Transverse colon (tissue), 4 donors: ENCODE data around the gene PALLD. TPM values are rescaled to one million over a fixed set of nuclear protein-coding genes. Genes with fewer than 3 reads are reported as not detected.

ENCODE experiments used
- DNase-seq: peaks from one replicate; pipeline ENCODE4 v3.0.0-alpha.2; 2019
- H3K27ac ChIP-seq, 4 donors: fragments of 200-600 bp; sonication (generic); 2 replicates each; pipeline ENCODE4 v1.5.1; 2016 to 2018; ENCODE audit warnings: inconsistent platforms in 4 of 4
- H3K27me3 ChIP-seq: fragments of 200-600 bp; sonication (generic); 2 replicates; pipeline ENCODE4 v1.5.1; 2017; ENCODE audit warnings: inconsistent platforms
- H3K36me3 ChIP-seq, 4 donors: fragments of 200-600 bp; sonication (generic); 2 replicates each; pipeline ENCODE4 v1.5.1; 2017 to 2019; ENCODE audit warnings: inconsistent platforms in 4 of 4
- H3K4me1 ChIP-seq, 4 donors: fragments of 200-600 bp; sonication (generic); 2 replicates each; pipeline ENCODE4 v1.5.1; 2017 to 2020; ENCODE audit warnings: inconsistent platforms in 4 of 4
- H3K4me3 ChIP-seq, 4 donors: fragments of 200-600 bp; sonication (generic); 1 replicate in 1 of 4; 2 replicates in 3 of 4; pipeline versions ENCODE4 v1.5.1 to v1.6.1; 2017 to 2019; ENCODE audit warnings: inconsistent platforms in 4 of 4
- H3K9me3 ChIP-seq, 2 donors: fragments of 200-600 bp; sonication (generic); 2 replicates each; pipeline ENCODE4 v1.5.1; 2017 to 2019; ENCODE audit warnings: inconsistent platforms in 2 of 2
- EP300 ChIP-seq: sonication (generic); formaldehyde crosslinking; IDR thresholded peaks from one replicate; pipeline ENCODE4 v1.6.1; 2017; ENCODE audit warnings: antibody characterized with exemption, low read depth
- POLR2A ChIP-seq: fragments of 450-650 bp; IDR thresholded peaks from one replicate; pipeline ENCODE4 v1.6.1; 2016; ENCODE audit warnings: antibody characterized with exemption, mild to moderate bottlenecking, moderate library complexity
- POLR2AphosphoS5 ChIP-seq, 3 donors: sonication (generic); formaldehyde crosslinking; IDR thresholded peaks; one replicate each; pipeline ENCODE4 v1.6.1; 2016; ENCODE audit warnings: antibody characterized with exemption in 3 of 3
- WGBS, 2 donors: methylation state at CpG; one replicate each; pipeline ENCODE4 v1.1.5; 2018; ENCODE audit warnings: low coverage in 1 of 2; 5-methylcytosine and 5-hydroxymethylcytosine counted together
- in situ Hi-C, 4 donors: fragments of 200-750 bp; cut with MboI; loops; one replicate each; pipeline versions ENCODE4 v1.15.0 to v1.15.1; 2017; ENCODE audit warnings: low sequenced_read_pairs in 3 of 4, low pct_ligation_motif_present in 1 of 4, low pct_unique_long_range_greater_than_20kb in 1 of 4
- intact Hi-C: fragments of 100-400 bp; cut with DNase I; formaldehyde crosslinking; loops from one replicate; pipeline ENCODE4 v1.15.1; 2023; ENCODE audit warnings: low total_unique reads
- total RNA-seq, 4 donors: library from RNA; depleted of rRNA; stranded (reverse); fragments of >200 nt; gene quantifications; one replicate each; pipeline ENCODE4 v1.1.0, GENCODE V29; 2016
- TF ChIP-seq, protein P1 (sequence below), 5 experiments: fragments of 200-600 bp in 3 of 5; fragments of 450-650 bp in 2 of 5; sonication (generic) in 3 of 5; IDR thresholded peaks; 1 replicate in 2 of 5; 2 replicates in 3 of 5; pipeline ENCODE4 v1.5.1; 2016 to 2017; ENCODE audit warnings: antibody characterized with exemption in 5 of 5, inconsistent platforms in 3 of 5, mild to moderate bottlenecking in 2 of 5, moderate library complexity in 1 of 5

PALLD gene
- total RNA-seq, 4 donors from 2014 or later: 230 to 309 (median 278) TPM

DNA sequence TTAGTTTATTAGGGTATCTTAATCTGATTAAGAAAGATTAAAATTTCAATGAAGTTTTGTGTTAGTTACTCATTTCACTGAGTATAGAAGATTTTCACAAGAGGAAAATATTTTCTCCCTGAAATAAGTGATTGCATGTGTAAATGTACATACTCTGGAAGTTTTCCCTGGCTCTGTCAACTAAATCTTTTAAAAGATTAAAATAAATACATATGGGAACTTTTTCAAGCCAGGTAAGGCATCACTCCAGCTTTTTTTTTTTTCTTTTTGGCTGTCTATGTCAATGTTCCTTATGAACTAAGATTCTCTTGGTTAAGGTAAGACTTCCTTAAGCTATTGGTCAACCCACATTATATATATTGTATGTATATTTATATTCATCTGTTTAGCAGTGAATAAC is 395.6 kb downstream of the PALLD start:
- Histone ChIP-seq H3K4me1 (peaks cover 0 to 5% (median 0%) of the 10 kb centered on the region in 4 donors), H3K36me3 (peaks cover 0 to 45% (median 24%) of the 10 kb centered on the region in 4 donors), H3K27me3 (no peaks in the 10 kb centered on the region), H3K4me3 (no peak overlapping the region), H3K27ac (no peak overlapping the region), H3K9me3 (no peaks in the 10 kb centered on the region)
- no peak for TF ChIP-seq POLR2AphosphoS5 (IDR thresholded peaks at IDR 0.05)
- TF ChIP-seq, protein P1, sequence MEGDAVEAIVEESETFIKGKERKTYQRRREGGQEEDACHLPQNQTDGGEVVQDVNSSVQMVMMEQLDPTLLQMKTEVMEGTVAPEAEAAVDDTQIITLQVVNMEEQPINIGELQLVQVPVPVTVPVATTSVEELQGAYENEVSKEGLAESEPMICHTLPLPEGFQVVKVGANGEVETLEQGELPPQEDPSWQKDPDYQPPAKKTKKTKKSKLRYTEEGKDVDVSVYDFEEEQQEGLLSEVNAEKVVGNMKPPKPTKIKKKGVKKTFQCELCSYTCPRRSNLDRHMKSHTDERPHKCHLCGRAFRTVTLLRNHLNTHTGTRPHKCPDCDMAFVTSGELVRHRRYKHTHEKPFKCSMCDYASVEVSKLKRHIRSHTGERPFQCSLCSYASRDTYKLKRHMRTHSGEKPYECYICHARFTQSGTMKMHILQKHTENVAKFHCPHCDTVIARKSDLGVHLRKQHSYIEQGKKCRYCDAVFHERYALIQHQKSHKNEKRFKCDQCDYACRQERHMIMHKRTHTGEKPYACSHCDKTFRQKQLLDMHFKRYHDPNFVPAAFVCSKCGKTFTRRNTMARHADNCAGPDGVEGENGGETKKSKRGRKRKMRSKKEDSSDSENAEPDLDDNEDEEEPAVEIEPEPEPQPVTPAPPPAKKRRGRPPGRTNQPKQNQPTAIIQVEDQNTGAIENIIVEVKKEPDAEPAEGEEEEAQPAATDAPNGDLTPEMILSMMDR (IDR thresholded peaks at IDR 0.05): no peak
- in situ Hi-C loops: no loop called here
- no peak for DNase-seq
- intact Hi-C loops: no loop called here

DNA sequence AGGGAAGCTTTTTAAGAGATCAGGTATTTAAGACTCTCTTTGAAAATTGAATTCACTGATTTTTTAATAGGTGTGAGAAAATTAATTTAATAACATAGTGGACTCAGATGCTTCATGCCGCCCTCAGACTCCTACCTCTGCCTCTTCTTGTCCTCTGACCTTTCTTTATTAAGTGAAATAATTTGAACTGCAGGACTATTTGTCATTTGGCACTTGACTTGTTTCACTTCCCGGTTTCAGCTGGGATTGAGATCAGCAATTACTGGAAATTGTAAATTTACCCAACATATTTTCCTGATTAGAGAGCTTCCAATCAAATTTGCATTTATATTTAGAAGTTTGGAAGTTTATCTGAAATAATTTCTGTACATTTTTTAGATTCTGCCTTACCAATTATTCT is 396.4 kb downstream of the PALLD start:
- H3K27ac ChIP-seq: no peak overlapping the region

DNA sequence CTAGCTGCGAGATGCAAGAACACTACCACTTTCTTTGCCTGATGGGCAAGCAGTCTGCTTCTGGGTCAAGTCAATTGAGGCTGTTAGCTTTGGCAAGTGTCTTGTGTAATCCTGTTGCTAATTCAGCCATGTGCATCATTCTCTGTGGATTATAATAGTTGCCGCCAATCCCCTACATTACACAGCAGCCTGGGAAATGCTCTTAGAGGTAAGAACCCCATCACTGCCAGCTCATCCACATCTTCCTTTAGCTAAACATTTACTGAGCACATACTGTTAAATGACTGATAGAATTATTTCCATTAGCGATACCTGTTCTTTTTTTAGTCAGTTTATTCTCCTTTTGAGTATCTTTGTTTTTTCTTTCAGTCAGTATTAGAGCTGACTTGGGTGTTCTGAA is 397.0 kb downstream of the PALLD start:
- no peak for DNase-seq
- intact Hi-C loops: no loop called here
- 89 to 92% methylated on average over 3 of the region's 3 CpGs for WGBS, 2 donors
- Histone ChIP-seq H3K36me3 (peaks cover 0 to 55% (median 29%) of the 10 kb centered on the region in 4 donors), H3K4me3 (no peak overlapping the region), H3K27me3 (no peaks in the 10 kb centered on the region), H3K27ac (no peak overlapping the region), H3K4me1 (no peaks in the 10 kb centered on the region), H3K9me3 (no peaks in the 10 kb centered on the region)
- TF ChIP-seq, protein P1 (IDR thresholded peaks at IDR 0.05): no peak
- in situ Hi-C loops: no loop called here

More for the DNA sequence above, 396.4 kb downstream of the PALLD start:
- in situ Hi-C loops: no loop called here
- no peak for DNase-seq
- WGBS, 2 donors: 80% methylated on average over 2 of the region's 2 CpGs
- no peak overlapping the region for H3K4me3 ChIP-seq
- no peaks in the 10 kb centered on the region for H3K9me3 ChIP-seq
- TF ChIP-seq POLR2A (no peak), EP300 (no peak), POLR2AphosphoS5 (IDR thresholded peaks at IDR 0.05) (no peak)
- TF ChIP-seq, protein P1 (IDR thresholded peaks at IDR 0.05): no peak
- intact Hi-C loops: no loop called here
- H3K27me3 ChIP-seq: no peaks in the 10 kb centered on the region
- H3K36me3 ChIP-seq: peaks cover 0 to 50% (median 27%) of the 10 kb centered on the region in 4 donors
- no peaks in the 10 kb centered on the region for H3K4me1 ChIP-seq

DNA sequence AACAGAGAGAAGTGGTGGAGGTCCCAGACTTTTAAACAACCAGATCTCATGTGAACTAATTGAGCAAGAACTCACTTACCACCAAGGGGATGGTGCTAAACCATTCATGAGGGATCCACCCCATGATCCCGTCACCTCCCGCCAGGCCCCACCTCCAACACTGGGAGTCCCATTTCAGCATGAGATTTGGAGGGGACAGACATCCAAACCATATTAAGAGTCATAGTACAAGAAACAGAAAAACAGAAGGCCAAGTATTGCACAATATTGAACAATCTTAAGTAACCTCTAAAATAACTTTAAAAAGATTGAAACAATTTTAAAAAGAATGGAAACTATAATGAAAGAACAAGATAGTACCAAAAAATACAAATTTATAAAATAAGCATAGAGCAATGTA is 403.2 kb downstream of the PALLD start:
- Histone ChIP-seq H3K27me3 (no peaks in the 10 kb centered on the region), H3K36me3 (peaks cover 0 to 68% (median 26%) of the 10 kb centered on the region in 4 donors), H3K4me1 (no peaks in the 10 kb centered on the region), H3K27ac (peak overlapping the region in 1 of 4 donors; percentile 32), H3K9me3 (no peaks in the 10 kb centered on the region), H3K4me3 (no peak overlapping the region)
- TF ChIP-seq, protein P1 (IDR thresholded peaks at IDR 0.05): no peak
- TF ChIP-seq EP300 (no peak), POLR2A (no peak), POLR2AphosphoS5 (IDR thresholded peaks at IDR 0.05) (no peak)
- in situ Hi-C loops: loop anchor here (25.0 kb wide), 3 partner anchors 188 to 713 kb away; no protein-coding TSS in a partner anchor
- DNase-seq: no peak
- 78 to 85% methylated on average over 2 of the region's 2 CpGs for WGBS, 2 donors
- intact Hi-C loops: no loop called here
